Keratinocyte (primary cell): ENCODE measurements around the gene FBXW7. TPM values are rescaled to one million over a fixed set of nuclear protein-coding genes. Genes with fewer than 3 reads are reported as not detected.

Experiments used
- DNase-seq: peaks from one replicate; pipeline ENCODE4 v3.0.0-alpha.2; 2011; ENCODE audit warnings: low read depth, missing footprints, low spot score
- FAIRE-seq: peaks from 2 replicates; lab custom pipeline; 2011; peaks lifted over from hg19 to GRCh38; lab: Jason Lieb, UNC
- H2AFZ ChIP-seq: 2 replicates; pipeline ENCODE4 v1.6.0; 2012; ENCODE audit warnings: low read length, control low read depth, inconsistent platforms; ENCODE audit not compliant: control insufficient read depth
- H3K27ac ChIP-seq: 2 replicates; pipeline ENCODE4 v1.5.1; 2011; ENCODE audit warnings: low read length; ENCODE audit not compliant: control insufficient read depth, insufficient read depth
- H3K27me3 ChIP-seq: 3 replicates; pipeline ENCODE4 v1.6.0; 2011; ENCODE audit warnings: low read length; ENCODE audit not compliant: control insufficient read depth, insufficient read depth; ENCODE audit errors: extremely low read depth
- H3K36me3 ChIP-seq, 2 experiments: 2 replicates in 1 of 2; 3 replicates in 1 of 2; pipeline ENCODE4 v1.5.1; 2011; ENCODE audit warnings: low read length in 2 of 2, mild to moderate bottlenecking in 1 of 2; ENCODE audit not compliant: control insufficient read depth in 2 of 2, insufficient read depth in 2 of 2; ENCODE audit errors: extremely low read depth in 1 of 2
- H3K4me1 ChIP-seq: 3 replicates; pipeline ENCODE4 v1.5.1; 2011; ENCODE audit warnings: low read length; ENCODE audit not compliant: control insufficient read depth, insufficient read depth; ENCODE audit errors: extremely low read depth
- H3K4me2 ChIP-seq: 3 replicates; pipeline ENCODE4 v1.6.0; 2011; ENCODE audit warnings: low read depth, low read length; ENCODE audit not compliant: control insufficient read depth, insufficient read depth; ENCODE audit errors: extremely low read depth
- H3K4me3 ChIP-seq, 3 experiments: fragments of 200-600 bp in 1 of 3; sonication (generic) in 1 of 3; 2 replicates in 2 of 3; 3 replicates in 1 of 3; pipeline ENCODE4 v1.5.1; 2011 to 2016; ENCODE audit warnings: low read length in 3 of 3, mild to moderate bottlenecking in 3 of 3, control low read depth in 2 of 3, inconsistent platforms in 1 of 3, low read depth in 1 of 3, mixed read lengths in 1 of 3, mixed run types in 1 of 3, moderate library complexity in 1 of 3; ENCODE audit not compliant: control insufficient read depth in 2 of 3, insufficient read depth in 2 of 3; ENCODE audit errors: extremely low read depth in 1 of 3
- H3K79me2 ChIP-seq: 2 replicates; pipeline ENCODE4 v1.6.0; 2012; ENCODE audit warnings: low read length; ENCODE audit not compliant: control insufficient read depth, insufficient read depth
- H3K9ac ChIP-seq: 3 replicates; pipeline ENCODE4 v1.6.0; 2011; ENCODE audit warnings: low read length; ENCODE audit not compliant: control insufficient read depth, insufficient read depth; ENCODE audit errors: extremely low read depth
- H3K9me1 ChIP-seq: 3 replicates; pipeline ENCODE4 v1.6.0; 2011; ENCODE audit warnings: low read length; ENCODE audit not compliant: control insufficient read depth, insufficient read depth; ENCODE audit errors: extremely low read depth
- H3K9me3 ChIP-seq: 2 replicates; pipeline ENCODE4 v1.5.1; 2012; ENCODE audit warnings: low read depth, low read length; ENCODE audit not compliant: control insufficient read depth
- H4K20me1 ChIP-seq: 3 replicates; pipeline ENCODE4 v1.6.0; 2011; ENCODE audit warnings: low read length; ENCODE audit not compliant: control insufficient read depth, insufficient read depth; ENCODE audit errors: extremely low read depth
- CTCF ChIP-seq, 3 experiments: IDR thresholded peaks in 1 of 3; conservative IDR thresholded peaks in 1 of 3; optimal IDR thresholded peaks in 1 of 3; 2 replicates in 2 of 3; 3 replicates in 1 of 3; pipeline versions ENCODE3 to v1.5.1; 2011; ENCODE audit warnings: low read length in 3 of 3, mild to moderate bottlenecking in 3 of 3, moderate library complexity in 2 of 3, control low read depth in 1 of 3, inconsistent platforms in 1 of 3; ENCODE audit not compliant: insufficient read depth in 2 of 3; ENCODE audit errors: extremely low read depth in 1 of 3
- EZH2 ChIP-seq: IDR thresholded peaks from one replicate; pipeline ENCODE4 v1.6.1; 2012; ENCODE audit warnings: inconsistent platforms, mild to moderate bottlenecking, low read length, moderate library complexity
- dilution Hi-C: fragments of 300-500 bp; cut with MboI; formaldehyde crosslinking; loops from one replicate; pipeline ENCODE4 v1.7.0; 2020; ENCODE audit warnings: low sequenced_read_pairs; ENCODE audit not compliant: extremely low pct_ligation_motif_present
- polyA plus RNA-seq, 5 experiments: library from polyadenylated mRNA; depleted of rRNA in 3 of 5; stranded (reverse) in 3 of 5; stranded (forward) in 1 of 5; unstranded in 1 of 5; fragments of >200 nt; gene quantifications; 1 replicate in 1 of 5; 2 replicates in 3 of 5; 3 replicates in 1 of 5; pipeline versions ENCODE4 v1.2.1 to v1.2.3, GENCODE V29; 2011 to 2012; ENCODE audit warnings: missing spikeins in 2 of 5, low read depth in 1 of 5, low replicate concordance in 1 of 5

FBXW7 gene
- polyA plus RNA-seq, 1 donor (not counting 4 experiments of a cell fraction or from before 2014, with no cell fraction given), result 39.6 TPM

GRCh38 chr4:152346526-152346925 lies 189.4 kb downstream of the FBXW7 start:
- Histone ChIP-seq H3K27ac (peak overlapping the region; percentile 17), H3K4me1 (peaks cover 31% of the 10 kb centered on the region)

GRCh38 chr4:152344001-152344400 lies 191.9 kb downstream of the FBXW7 start:
- Histone ChIP-seq H3K9ac (no peak overlapping the region), H3K9me1 (no peaks in the 10 kb centered on the region), H3K4me2 (no peak overlapping the region), H3K4me1 (peaks cover 31% of the 10 kb centered on the region), H3K9me3 (no peaks in the 10 kb centered on the region), H3K79me2 (peaks cover 62% of the 10 kb centered on the region), H3K27me3 (no peaks in the 10 kb centered on the region), H2AFZ (no peak overlapping the region), H3K27ac (peak overlapping the region; percentile 2), H4K20me1 (no peaks in the 10 kb centered on the region), H3K4me3 (no peak overlapping the region), H3K36me3 (peaks cover 7% of the 10 kb centered on the region in 2 experiments)
- DNase-seq, result no peak
- dilution Hi-C loops, result no loop called here
- FAIRE-seq, result peak; percentile 74
- TF ChIP-seq EZH2, result no peak
- no peak for TF ChIP-seq CTCF (optimal IDR thresholded peaks at IDR 0.05 in 1 of 3, IDR thresholded peaks at IDR 0.05 in 1 of 3, conservative IDR thresholded peaks at IDR 0.05 in 1 of 3; ENCODE audit: extremely low read depth in 1 of 3, insufficient read depth in 2 of 3, low read length in 3 of 3)

More at GRCh38 chr4:152346526-152346925, 189.4 kb downstream of the FBXW7 start:
- FAIRE-seq (no peak), DNase-seq (no peak)
- H2AFZ ChIP-seq, result no peak overlapping the region
- H3K9me3 ChIP-seq, result no peaks in the 10 kb centered on the region
- TF ChIP-seq CTCF (optimal IDR thresholded peaks at IDR 0.05 in 1 of 3, IDR thresholded peaks at IDR 0.05 in 1 of 3, conservative IDR thresholded peaks at IDR 0.05 in 1 of 3; ENCODE audit: extremely low read depth in 1 of 3, insufficient read depth in 2 of 3, low read length in 3 of 3) (no peak), EZH2 (no peak)
- no peaks in the 10 kb centered on the region for H4K20me1 ChIP-seq
- H3K4me2 ChIP-seq, result peak overlapping the region; percentile 92
- H3K9me1 ChIP-seq, result no peaks in the 10 kb centered on the region
- peak overlapping the region in 2 of 3 experiments; percentile 13 to 44 for H3K4me3 ChIP-seq
- peaks cover 0 to 3% of the 10 kb centered on the region in 2 experiments for H3K36me3 ChIP-seq
- H3K79me2 ChIP-seq, result peaks cover 73% of the 10 kb centered on the region
- H3K9ac ChIP-seq, result no peak overlapping the region
- no peaks in the 10 kb centered on the region for H3K27me3 ChIP-seq
- dilution Hi-C loops, result no loop called here
